ENCODE measurements around the gene TBC1D1. TPM values are rescaled to one million over a fixed set of nuclear protein-coding genes. Genes with fewer than 3 reads are reported as not detected.

Gene TBC1D1
- total RNA-seq, 1 experiment from 2014 or later: 36.0 TPM

- no TSS peak for BruUV-seq (replicated peaks)
- Mint-ChIP-seq H3K36me3 (ENCODE audit: insufficient read depth, unreplicated experiment) (no peaks in the 10 kb centered on the region), H3K9me3 (ENCODE audit: unreplicated experiment) (no peaks in the 10 kb centered on the region), H3K27ac (ENCODE audit: low read depth, unreplicated experiment) (no peak overlapping the region), H3K27me3 (ENCODE audit: insufficient read depth, unreplicated experiment) (no peaks in the 10 kb centered on the region), H3K4me3 (ENCODE audit: unreplicated experiment) (no peak overlapping the region), H3K4me1 (ENCODE audit: insufficient read depth, unreplicated experiment) (peaks cover 24% of the 10 kb centered on the region)
- TF ChIP-seq CTCF (IDR thresholded peaks at IDR 0.05; ENCODE audit: unreplicated experiment): no peak
- DNase-seq (ENCODE audit: unreplicated experiment): no peak
- intact Hi-C loops (cut with micrococcal nuclease): no loop called here
- ChIA-PET CTCF (interaction anchor here (0.5 kb wide), 1 partner anchor 25 kb away, joined by 3 read pairs; no protein-coding TSS in a partner anchor), POLR2A (interaction anchor here (0.6 kb wide), 1 partner anchor 87 kb away, joined by 3 read pairs; no protein-coding TSS in a partner anchor)
Measured at GRCh38 chr4:37885496-37885895, 5.4 kb upstream of the TBC1D1 start.

GRCh38 chr4:37889849-37890800 is 759 bp upstream of the TBC1D1 start:
- ChIA-PET POLR2A (interaction anchor here (0.6 kb wide), 1 partner anchor 13 kb away, joined by 3 read pairs; no protein-coding TSS in a partner anchor), CTCF (interaction anchor here (0.6 to 0.8 kb wide), 3 partner anchors 11 to 815 kb away, joined by 3 to 4 read pairs (median 4); no protein-coding TSS in a partner anchor)
- no peak for TF ChIP-seq CTCF (IDR thresholded peaks at IDR 0.05; ENCODE audit: unreplicated experiment)
- no peaks in the 10 kb centered on the region for H3K9me3 Mint-ChIP-seq (ENCODE audit: unreplicated experiment)
- intact Hi-C loops (cut with micrococcal nuclease): loop anchor here (5.0 kb wide), 1 partner anchor 87 kb away; no protein-coding TSS in a partner anchor
- DNase-seq (ENCODE audit: unreplicated experiment): no peak
- peaks cover 5% of the 10 kb centered on the region for H3K4me1 Mint-ChIP-seq (ENCODE audit: insufficient read depth, unreplicated experiment)
- H3K4me3 Mint-ChIP-seq (ENCODE audit: unreplicated experiment): peak overlapping the region; percentile 72
- no TSS peak for BruUV-seq (replicated peaks)
- H3K36me3 Mint-ChIP-seq (ENCODE audit: insufficient read depth, unreplicated experiment): no peaks in the 10 kb centered on the region
- H3K27ac Mint-ChIP-seq (ENCODE audit: low read depth, unreplicated experiment): no peak overlapping the region
- no peaks in the 10 kb centered on the region for H3K27me3 Mint-ChIP-seq (ENCODE audit: insufficient read depth, unreplicated experiment)

GRCh38 chr4:37891260-37892159 is 626 bp downstream of the TBC1D1 start:
- no peak for TF ChIP-seq CTCF (IDR thresholded peaks at IDR 0.05; ENCODE audit: unreplicated experiment)
- Mint-ChIP-seq H3K27ac (ENCODE audit: low read depth, unreplicated experiment) (no peak overlapping the region), H3K9me3 (ENCODE audit: unreplicated experiment) (no peaks in the 10 kb centered on the region), H3K36me3 (ENCODE audit: insufficient read depth, unreplicated experiment) (no peaks in the 10 kb centered on the region), H3K4me1 (ENCODE audit: insufficient read depth, unreplicated experiment) (no peaks in the 10 kb centered on the region), H3K27me3 (ENCODE audit: insufficient read depth, unreplicated experiment) (no peaks in the 10 kb centered on the region), H3K4me3 (ENCODE audit: unreplicated experiment) (peak overlapping the region; percentile 72)
- no TSS peak for BruUV-seq (replicated peaks)
- intact Hi-C loops (cut with micrococcal nuclease): loop anchor here (5.0 kb wide), 1 partner anchor 86 kb away; no protein-coding TSS in a partner anchor
- ChIA-PET POLR2A (interaction anchor here (0.8 to 1.6 kb wide), 4 partner anchors 17 to 134 kb away, joined by 3 to 13 read pairs (median 5); partner anchors contain the start of gene PGM2), CTCF (interaction anchor here (0.6 to 1.4 kb wide), 11 partner anchors 19 to 197 kb away, joined by 3 to 4 read pairs (median 3); no protein-coding TSS in a partner anchor)
- DNase-seq (ENCODE audit: unreplicated experiment): peak; percentile 33
